NCI-H345 (cell line): ENCODE results near the gene SH3D19.
"Not testable (repeated sequence)": the region's sequence is repeated elsewhere in the genome, so short reads cannot be mapped to it uniquely, and the experiment has no call there.

Source experiments
- DNase-seq: peaks from one replicate; lab custom pipeline; 2025; lab: John Stamatoyannopoulos, UW

SH3D19 gene

DNA sequence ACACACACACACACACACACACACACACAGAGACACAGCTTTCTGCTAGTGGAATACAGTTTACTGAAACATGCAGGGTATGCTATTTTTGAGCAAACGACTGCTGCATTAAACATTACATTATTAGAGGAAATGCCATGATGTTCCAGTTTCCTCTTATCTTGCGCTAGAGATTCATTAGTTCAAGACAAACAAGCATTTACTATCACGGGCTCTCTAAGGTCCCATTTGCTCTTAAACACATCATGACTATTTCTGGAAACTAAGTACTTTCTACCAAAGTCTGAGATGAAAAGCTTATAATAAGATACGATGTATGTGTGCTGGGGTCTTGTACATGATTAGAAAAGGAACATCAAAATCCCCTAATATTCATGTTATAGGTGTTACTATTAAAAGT is 177.1 kb downstream of the SH3D19 start:
- DNase-seq: no peak

DNA sequence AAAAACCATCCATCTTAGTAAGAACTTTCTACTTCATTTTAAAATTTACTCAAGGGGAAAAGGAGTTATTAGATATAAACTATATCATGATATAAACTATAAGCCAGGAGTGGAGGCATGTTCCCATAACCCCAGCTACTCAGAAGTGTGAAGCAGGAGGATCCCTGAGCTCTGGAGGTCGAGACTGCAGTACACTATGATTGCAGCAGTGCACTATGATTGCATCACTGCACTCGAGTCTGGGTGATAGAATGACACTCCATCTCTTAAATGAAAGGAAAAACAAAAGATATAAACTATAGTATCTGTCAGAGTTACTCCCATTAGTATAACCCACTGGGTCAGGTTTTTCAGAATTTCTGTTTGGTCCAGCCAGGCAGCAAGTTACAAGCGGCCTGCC is 178.4 kb downstream of the SH3D19 start:
- DNase-seq: no peak

DNA sequence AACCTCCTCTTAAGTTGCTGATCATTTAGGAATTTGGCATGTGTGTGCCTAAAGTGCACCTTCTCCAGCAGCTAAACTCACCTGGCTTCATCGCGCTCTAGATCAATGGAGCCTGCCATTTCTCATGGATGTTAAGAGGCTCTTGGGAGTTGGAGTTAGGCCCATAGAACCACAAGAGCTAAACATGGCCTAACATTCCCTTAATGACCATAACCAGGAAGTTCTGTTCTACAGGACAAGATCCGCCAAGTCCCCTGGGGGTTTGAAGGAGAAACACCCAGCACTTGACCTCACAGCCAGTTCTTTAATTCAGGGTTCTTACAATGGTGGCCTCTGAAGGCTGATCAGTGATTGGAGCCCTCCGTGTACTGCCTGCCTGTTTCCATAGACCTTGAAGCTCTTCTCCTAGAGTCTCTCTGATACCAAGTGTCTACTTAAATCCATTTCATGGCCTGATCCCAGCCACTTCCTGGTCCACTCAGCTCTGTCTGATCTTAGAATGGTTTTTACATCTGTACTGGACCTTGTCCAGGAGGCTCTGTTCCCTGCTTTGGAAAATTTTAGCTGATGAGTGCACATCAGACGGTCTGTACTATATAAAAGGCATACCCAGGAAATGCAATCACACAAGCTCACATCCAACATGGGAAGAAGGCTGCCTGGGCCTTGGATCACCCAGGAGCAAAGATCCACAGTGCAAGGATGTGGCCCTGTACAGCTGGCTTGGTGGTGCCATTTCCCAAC is 180.9 kb downstream of the SH3D19 start:
- no peak for DNase-seq

DNA sequence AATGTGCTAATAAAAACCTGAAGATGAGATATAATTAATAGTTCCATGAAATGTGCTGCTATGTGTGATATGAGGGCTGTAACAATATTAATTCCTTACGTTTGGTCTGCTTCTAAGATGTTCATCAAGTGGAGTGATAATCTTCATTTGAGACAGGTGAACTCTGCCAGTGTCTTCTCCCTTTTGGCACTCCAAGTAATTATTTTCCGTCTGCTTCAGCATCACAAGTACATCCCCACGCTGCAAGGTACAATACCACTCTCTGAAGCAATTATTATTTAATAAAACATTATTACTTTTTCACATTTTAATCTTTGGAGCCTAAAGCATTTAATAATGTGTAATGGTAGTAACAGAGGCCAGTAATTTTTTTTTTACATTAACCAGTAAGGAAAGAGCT is 181.6 kb downstream of the SH3D19 start:
- no peak for DNase-seq

DNA sequence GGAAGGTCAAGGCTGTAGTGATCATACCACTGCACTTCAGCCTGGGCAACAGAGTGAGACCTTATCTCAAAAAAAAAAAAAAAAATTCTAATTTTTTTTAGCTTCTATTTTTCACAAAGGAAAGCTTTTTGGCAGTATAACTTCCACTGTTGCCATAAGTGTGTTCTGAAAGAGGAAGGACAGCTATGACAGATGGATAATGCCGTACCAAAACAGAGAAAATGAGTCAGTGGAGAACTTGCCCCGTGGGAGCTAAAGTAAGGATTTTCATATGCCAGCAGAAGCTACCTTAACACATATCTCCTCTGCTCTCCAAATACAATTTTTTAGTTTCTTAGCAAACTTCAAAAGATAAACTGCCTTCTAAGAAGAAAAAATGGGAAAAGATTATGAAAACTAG is 182.2 kb downstream of the SH3D19 start:
- DNase-seq: no peak

DNA sequence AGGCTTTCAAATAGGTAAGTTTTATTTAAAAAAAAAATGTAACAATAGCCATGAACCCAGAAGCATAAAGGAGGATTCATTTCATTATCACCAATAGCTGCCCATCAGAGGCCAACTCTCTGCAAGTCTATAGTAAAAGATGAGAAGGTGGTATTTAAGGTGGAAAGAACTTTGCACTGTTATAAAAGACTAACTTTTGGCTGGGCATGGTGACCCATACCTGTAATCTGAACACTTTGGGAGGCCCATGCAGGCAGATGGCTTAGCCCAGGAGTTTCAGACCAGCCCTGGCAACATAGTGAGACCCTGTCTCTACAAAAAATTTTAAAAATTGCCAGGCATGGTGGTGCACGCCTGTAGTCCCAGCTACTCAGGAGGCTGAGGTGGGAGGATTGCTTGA is 182.6 kb downstream of the SH3D19 start:
- no peak for DNase-seq

DNA sequence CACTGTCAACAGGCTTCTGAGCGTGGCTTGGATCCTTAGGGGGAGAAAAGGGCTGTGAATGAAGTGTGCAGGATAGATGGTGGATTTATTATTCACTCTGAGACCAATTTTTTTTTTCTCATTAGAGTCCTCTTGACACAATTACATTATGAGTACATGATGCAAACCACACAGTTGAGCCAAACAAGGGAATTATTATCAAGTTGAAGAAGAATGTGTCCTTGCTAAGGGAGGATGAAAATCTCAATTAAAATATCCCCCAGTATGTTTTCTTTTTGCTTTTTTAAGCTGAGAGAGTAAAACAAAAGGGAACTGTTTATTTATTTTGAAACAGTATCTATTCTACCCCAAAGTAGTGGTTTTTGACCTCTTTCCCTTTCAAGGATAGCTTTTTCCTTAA is 185.6 kb downstream of the SH3D19 start:
- no peak for DNase-seq

DNA sequence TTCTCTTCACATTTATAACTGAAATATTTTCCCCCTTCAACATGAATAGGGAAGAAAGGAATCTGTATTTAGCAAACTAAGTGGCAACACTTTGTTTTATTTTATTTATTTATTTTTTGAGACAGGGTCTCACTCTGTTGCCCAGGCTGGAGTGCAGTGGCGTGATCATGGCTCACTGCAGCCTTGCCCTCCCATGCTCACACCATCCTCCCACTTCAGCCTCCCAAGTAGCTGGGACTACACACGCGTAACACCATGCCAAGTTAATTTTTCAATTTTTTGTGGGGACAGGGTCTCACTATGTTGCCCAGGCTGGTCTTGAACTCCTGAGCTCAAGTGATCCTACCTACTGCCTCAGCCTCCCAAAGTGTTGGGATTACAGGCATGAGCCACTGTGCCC is 189.4 kb downstream of the SH3D19 start:
- not testable (repeated sequence) for DNase-seq

DNA sequence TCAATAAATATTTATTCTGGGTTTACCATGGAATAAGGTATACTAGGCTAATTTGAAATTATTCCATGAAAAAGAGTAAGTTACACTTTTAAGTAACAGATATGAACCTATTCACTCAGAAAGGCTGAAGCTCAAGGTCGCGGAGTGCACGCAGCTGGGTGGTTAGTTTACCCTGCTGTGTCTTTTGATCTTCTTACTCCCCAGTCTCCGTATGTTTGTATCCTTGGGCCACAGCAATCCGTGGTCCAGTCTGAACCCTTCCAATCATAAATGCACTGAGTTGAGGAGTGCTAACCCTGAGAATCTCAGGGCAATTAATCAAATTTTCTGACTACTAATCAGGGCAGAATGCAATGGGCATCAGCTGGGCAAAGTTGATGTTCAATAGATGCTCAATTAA is 192.1 kb downstream of the SH3D19 start:
- DNase-seq: no peak

DNA sequence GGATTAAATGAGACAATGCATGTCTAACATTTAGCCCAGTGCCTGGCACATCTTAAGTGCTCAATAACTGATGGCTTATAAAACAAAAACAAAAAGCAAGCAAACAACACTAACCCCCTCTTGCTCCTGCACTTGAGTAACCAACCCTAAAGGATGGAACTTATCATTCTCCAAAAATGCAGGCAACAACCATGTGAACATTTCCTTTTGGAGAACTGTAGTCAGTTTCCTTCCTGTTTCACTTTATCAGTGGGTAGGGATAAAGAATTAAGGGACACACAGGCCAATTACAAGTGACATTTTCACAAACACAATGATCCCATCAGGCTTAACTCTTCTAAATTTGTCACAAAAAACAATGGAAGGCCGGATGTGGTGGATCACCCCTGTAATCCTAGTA is 195.6 kb downstream of the SH3D19 start:
- no peak for DNase-seq

DNA sequence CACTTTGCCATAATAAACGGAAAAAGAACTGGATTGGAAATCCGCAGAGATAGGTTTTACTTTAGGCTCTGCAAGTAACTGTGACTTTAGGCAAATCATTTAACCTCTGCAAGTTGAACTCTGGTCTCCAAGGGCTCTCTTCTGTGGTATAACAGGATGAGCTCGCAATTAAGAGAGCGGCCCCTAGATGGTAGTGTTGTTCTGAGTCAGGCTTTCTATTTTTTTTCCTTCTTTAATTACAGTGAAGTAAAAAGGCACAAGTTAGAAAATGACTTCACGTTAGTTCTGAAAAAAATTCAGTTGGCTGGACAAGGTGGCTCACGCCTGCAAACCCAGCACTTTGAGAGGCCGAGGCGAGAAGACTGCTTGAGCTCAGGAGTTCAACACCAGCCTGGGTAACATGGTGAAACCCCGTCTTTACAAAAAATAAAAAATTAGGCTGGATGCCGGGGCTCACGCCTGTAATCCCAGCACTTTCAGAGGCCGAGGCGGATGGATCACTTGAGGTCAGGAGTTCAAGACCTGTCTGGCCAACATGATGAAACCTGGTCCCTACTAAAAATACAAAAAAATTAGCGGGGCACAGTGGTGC is 207.9 kb downstream of the SH3D19 start:
- peak; percentile 33 for DNase-seq

DNA sequence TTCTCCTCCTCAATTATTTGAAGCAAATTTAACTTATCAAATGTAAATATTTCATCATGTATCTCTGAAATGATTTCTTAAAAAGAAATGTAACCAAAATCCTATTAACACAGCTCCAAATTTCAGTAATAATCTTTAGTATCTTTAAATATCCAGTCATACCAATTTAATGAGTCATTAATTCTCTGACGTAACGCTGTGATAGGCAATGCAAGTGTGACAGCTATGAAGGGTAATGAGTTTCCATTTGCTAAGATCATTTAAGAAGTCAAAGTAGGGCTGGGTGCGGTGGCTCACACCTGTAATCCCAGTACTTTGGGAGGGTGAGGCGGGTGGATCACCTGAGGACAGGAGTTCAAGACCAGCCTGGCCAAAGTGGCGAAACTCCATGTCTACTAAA is 210.4 kb downstream of the SH3D19 start:
- no peak for DNase-seq

DNA sequence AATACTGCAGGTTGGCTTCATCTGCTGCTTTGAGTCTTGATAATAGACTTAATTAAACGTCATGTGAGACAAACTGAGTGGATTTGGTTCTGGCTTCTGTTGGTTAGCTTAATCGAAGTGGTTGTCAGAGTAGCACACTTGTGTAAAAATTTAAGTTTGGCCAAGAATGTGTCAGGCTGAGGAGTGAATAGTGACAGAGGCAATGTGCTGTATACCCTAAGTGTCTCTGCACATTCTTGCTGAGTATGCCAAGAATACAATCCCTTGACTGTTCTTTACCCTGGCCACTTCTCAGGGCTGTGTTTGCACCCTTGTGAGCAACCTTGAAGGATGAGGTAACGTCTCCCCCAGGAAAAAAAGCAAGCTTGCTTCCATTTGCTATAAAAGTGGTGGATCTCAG is 211.1 kb downstream of the SH3D19 start:
- no peak for DNase-seq

DNA sequence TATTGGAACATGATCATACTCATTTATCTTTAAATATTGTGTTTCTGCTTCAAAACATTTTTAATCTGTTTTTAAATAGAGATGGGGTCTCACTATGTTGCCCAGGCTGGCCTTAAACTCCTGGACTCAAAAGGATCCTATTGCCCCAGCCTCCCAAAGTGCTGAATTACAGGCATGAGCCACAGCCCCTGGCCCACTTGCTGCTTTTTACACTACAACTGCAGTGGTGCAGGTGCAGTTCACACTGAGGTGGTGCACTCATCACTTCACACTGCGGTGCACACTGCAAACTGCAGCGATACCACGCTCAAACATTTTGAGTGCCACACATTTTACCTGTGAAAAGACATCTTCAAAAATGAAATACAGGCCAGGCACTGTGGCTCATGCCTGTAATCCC is 215.2 kb downstream of the SH3D19 start:
- DNase-seq: no peak

DNA sequence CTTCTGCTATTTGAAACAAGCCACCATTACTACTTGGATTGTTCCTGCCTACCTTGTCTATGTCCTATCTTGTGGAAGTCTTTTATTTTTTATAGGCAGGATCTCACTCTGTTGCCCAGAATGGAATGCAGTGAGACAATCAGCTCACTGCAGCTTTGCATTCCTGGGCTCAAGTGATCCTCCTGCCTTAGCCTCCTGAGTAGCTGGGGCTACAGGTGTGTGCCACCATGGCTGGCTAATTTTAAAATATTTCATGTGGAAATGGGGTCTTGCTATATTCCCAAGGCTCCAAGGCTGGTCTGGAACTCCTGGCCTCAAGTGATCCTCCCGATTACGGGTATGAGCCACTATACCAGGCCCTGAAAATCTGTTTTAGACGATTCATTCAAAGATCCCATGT is 218.3 kb downstream of the SH3D19 start:
- no peak for DNase-seq

DNA sequence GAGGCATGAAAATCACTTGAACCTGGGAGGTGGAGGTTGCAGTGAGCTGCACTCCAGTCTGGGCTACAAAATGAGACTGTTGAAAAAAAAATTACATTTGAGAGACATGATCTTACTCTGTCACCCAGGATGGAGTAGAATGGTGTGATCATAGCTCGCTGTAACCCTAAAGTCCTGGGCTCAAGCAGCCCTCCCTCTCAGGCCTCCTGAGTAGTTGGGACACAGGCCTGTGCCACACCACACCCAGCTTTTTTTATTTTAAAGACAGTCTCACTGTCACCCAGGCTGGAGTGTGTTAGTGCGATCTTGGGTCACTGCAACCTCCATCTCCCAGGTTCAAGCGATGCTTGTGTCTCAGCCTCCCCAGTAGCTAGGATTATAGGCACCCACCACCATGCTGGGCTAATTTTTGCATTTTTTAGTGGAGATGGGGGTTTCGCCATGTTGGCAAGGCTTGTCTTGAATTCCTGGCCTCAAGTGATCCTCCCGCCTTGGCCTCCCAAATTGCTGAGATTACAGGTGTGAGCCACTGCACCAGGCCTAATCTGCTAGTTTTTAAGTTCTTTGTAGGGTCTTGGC is 219.9 kb downstream of the SH3D19 start:
- no peak for DNase-seq

DNA sequence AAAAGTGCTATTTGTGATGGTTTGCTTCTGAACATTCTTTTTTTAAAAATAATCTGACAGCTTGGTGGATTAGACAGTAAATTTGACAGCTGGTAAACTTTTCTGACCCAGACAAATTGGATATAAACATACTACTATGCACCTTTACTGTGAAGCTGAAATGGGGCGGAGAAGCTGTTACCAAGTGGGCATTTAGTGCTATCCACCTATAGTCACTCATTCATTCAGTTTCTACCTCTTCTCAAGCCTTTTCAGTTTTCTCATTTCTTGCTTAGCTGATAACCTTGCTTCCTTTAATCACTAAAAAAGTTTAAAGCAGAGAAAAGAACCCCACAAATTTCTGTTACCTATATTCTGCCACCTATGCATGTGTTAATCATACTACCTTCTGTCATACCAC is 220.8 kb downstream of the SH3D19 start:
- DNase-seq: no peak

DNA sequence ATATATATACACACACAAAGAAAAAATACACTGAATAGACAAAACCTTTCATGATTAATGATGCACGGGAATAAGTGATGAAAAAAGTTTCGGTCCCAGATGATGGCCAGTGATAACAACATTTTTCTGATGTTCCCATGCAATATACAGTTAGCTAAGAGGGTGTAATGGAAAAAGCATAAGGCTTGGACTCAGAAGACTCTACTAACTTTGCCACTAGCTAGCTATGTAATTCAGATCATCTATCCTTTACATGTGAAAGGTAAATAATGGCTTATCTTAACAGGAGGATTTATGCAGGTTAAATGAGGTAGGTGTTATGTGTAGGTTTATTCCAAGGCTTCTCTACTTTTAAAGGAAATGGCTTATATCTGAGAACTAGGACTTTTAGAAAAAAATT is 221.6 kb downstream of the SH3D19 start:
- no peak for DNase-seq

DNA sequence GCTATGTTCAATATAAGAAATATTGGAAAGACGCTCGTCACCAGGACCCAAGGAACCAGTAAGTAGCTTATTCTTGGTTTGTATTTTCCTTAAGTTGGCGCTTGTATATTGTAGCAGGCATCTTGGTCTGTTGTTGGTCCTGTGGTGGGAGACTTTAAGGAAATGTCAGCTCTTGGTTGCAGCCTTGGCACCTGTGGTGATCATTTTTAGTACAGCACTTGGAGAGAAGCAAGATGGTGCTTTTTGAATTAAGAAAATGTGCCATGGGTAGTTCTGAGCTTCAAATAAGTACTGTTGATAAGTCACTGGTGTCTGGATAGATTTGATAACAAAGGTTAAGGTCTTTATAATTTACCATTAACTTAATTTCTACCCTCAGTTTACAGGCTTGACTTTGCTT is 224.9 kb downstream of the SH3D19 start:
- DNase-seq: no peak

DNA sequence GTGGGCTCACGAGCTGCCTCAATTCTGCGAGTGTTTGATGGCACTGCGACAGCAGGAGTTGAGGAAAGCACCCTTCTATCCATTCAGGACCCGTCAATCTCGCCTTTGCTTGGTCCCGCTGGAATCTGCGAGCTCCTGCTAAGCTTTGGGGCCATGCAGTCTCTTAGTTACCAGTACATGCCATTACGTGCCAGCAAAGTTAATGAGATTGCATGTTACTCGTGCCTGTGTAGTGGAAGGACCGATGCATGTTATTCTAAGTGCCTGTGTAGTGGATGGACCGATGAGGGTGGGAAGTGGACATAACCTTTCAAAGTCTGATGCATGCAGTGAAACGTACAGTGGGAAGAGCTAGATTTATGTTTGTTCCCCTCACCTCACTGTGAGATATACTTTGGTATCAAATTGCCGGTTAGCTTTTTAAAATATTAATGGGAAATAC is 225.4 kb downstream of the SH3D19 start:
- peak; percentile 23 for DNase-seq

DNA sequence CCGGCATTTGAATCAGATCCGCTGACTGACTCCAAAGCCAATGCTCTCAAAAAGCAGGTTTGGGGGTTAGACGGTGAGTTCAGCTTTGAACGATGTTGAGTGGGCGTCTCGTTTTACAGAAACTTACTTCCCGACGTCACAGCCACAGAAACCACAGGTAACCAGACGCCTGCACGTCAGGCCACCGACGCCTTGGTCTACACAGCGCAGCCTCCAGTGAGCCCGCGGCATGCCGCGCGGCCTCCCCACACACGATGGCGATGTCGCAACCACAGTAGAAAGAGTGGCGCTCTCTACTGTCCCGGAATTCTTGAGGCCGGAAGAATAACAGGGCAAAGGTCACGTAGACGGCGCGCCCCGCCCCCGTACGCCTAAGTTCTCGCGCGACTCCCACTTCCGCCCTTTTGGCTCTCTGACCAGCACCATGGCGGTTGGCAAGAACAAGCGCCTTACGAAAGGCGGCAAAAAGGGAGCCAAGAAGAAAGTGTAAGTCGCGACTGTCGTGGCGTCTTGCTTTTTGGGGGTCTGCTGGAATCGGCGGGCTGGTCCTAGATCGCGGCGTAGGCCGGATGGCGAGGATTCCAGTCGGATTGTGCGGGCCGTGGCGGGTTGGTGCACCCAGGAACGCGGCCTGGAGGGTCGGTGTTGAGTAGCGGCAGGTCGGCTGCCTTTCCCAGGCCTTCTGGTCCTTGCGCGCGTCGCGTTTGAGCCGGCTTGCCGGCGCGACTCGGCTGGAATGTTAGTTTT is 226.0 kb downstream of the SH3D19 start, which contains the start of gene RPS3A:
TSS of gene RPS3A (plus strand) at position 400 of the 747 bp plus-strand sequence. CDS start at position 425, 25 bp downstream.
- peak; percentile 93 for DNase-seq

DNA sequence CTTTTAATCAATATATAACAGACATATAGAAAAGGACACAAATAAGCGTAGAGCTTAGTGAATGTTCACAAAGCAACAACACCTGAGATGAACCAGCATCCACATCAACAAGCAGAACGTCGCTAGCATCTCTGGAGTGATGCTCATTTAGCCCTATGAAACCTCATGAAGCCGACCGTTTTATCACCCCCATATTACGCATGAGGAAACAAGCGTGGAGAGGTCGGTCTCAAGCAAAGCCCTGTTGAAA is 226.5 kb downstream of the SH3D19 start:
- DNase-seq: no peak

DNA sequence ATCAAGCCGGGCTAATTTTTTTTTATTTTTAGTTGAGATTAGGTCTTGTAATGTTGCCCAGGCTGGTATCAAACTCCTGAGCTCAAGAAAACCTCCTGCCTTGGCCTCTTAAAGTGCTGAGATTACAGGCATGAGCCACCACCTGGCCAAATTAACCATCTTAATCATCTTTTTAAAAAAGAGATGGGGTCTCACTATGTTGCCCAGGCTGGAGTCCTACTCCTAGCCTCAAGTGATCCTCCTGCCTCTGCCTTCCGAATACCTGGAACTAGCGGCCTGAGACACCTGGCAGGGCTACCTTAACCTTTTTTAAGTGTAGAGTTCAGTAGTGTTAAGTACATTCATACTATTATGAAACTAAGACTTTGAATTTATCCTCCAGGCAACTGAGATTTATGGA is 227.6 kb downstream of the SH3D19 start:
- no peak for DNase-seq
